ENCODE measurements around the gene GOLGB1. TPM values are rescaled to one million over a fixed set of nuclear protein-coding genes. Genes with fewer than 3 reads are reported as not detected.
A peak's percentile ranks its signal among the peaks of the same experiment; 100 is the strongest.
"Not testable (repeated sequence)": the region's sequence is repeated elsewhere in the genome, so short reads cannot be mapped to it uniquely, and the experiment has no call there.

GOLGB1 gene
- total RNA-seq, 2 donors from 2014 or later = 69.9 to 72.6 TPM

GRCh38 chr3:121748680-121749275 lies 763 bp downstream of the GOLGB1 start:
- DNase-seq (peak in 1 of 2 donors; percentile 77), ATAC-seq (peak; percentile 74)
- intact Hi-C loops (cut with DNase I, micrococcal nuclease) = no loop called here

DNA sequence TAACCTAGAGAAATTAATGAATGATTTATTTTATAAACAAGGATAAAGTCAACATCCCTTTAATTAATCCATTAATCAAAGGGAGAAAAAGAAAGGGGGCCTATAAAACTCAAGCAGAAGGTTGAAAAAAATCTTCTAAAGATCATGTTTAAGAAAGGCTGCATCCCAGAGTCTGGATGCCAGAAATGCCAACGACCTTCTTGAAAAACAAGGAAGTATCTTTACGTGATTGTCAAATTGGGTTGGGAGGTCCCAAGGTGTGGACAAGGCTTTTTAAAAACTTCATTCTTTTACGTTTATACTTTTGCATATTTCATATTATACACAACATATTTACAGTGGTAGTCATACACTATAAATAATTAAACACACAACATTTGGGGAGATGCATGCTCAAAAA lies 1.6 kb downstream of the GOLGB1 start:
- intact Hi-C loops (cut with DNase I, micrococcal nuclease) = no loop called here
- no peak for ATAC-seq

DNA sequence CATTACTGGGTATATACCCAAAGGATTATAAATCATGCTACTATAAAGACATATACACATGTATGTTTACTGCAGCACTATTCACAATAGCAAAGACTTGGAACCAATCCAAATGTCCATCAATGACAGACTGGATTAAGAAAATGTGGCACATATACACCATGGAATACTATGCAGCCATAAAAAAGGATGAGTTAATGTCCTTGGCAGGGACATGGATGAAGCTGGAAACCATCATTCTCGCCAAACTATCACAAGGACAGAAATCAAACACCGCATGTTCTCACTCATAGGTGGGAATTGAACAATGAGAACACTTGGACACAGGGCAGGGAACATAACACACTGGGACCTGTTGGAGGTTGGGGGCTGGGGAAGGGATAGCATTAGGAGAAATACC lies 6.4 kb downstream of the GOLGB1 start:
- DNase-seq; ATAC-seq; intact Hi-C loops (cut with DNase I, micrococcal nuclease): not testable (repeated sequence)

More for the DNA sequence above, 1.6 kb downstream of the GOLGB1 start:
- no peak for DNase-seq

DNA sequence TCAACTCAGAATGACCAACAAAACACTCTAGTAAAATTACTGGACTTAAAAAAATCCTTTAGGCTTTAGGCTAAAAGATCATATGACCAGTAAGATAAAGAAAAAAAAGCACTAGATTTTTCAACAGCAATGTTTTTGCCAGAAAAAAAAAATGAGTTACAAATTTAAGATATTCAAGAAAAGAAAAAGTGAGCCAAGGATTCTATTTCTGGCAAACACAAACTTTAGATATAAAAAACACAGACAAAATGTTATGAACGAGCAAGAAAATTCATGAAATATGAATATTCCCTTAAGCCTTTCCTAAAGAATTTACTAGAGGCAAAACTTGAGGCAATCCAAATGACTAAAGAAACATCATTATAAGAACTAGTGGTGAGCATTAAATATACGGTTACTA lies 8.6 kb downstream of the GOLGB1 start:
- intact Hi-C loops (cut with DNase I, micrococcal nuclease) = no loop called here
- DNase-seq (no peak), ATAC-seq (no peak)

DNA sequence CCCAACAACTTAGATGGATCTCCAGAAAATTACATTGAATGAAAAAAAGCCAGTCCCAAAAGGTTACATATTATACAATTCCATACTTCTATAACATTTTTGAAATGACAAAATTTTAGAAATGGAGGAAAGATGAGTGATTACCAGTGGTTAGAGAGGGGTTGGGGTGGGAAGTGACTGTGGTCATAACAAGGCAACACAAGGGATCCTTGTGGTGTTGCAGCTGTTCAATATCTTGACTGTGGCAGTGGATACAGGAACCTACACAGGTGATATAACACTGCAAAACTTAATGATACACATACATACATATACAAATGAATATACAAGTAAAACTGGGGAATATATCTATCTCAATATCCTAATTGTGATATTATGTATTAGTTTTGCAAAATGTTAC lies 9.6 kb downstream of the GOLGB1 start:
- intact Hi-C loops (cut with DNase I, micrococcal nuclease) = no loop called here
- ATAC-seq (no peak), DNase-seq (no peak)

- no peak for ATAC-seq
- DNase-seq = no peak
- intact Hi-C loops (cut with DNase I, micrococcal nuclease) = no loop called here
These were observed 11.9 kb downstream of the GOLGB1 start for GRCh38 chr3:121737644-121738043.

- DNase-seq (no peak), ATAC-seq (no peak)
- intact Hi-C loops (cut with DNase I, micrococcal nuclease) = no loop called here
These were observed 13.4 kb downstream of the GOLGB1 start for GRCh38 chr3:121736112-121736511.

GRCh38 chr3:121735047-121735696 lies 14.4 kb downstream of the GOLGB1 start:
- DNase-seq = no peak
- intact Hi-C loops (cut with DNase I, micrococcal nuclease) = no loop called here
- ATAC-seq = no peak

DNA sequence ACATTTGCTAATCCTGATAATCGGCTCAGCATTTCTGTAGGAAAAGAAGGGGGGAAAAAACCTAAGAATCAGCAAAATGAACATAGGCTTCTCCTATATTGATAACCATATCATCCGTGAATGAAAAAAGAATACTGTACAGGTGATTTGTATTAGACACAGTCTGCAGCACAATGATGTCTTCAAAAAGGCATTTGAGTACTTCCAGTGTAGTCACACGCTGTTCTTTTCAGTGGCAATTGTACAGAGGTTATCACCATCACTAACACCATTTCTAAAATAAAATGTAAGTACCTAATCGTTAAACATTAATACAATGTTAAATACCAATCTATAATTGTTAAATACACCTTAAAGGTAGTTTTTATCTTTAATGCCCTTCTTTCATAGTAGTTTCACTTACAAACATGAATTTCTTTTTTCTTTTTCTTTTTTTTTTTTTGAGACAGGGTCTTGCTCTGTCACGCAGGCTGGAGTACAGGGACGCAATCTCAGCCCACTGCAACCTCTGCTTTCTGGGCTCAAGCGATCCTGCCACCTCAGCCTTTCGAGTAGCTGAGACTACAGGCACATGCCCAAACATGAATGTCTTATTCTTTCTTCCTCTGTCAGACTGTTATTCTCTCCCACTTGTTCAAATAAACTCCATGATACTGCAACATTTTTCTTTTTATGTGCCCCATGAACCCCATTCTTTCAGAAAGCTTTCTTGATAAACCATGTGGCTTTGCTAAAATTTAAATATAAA lies 18.4 kb downstream of the GOLGB1 start:
- ATAC-seq = no peak
- intact Hi-C loops (cut with DNase I, micrococcal nuclease) = no loop called here
- no peak for DNase-seq

DNA sequence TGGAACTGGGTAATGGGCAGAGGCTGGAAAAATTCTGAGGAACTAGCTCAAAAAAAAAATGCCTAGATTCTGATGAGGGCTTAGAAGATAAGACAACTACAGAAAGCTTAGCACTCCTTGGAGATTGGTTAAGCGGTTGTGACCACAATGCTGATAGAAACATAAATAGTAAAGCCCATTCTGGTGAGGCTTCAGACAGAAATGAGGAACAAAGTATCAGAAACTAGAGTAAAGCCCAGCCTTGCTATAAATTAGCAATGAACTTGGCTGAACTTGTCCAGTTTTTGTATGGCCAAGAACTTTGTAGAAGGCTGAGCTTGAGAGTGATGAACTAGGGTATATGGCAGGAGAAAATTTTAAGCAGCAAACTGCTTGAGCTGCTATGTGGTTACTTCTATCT lies 25.4 kb downstream of the GOLGB1 start:
- ATAC-seq (no peak), DNase-seq (no peak)
- intact Hi-C loops (cut with DNase I, micrococcal nuclease) = no loop called here

GRCh38 chr3:121723485-121723884 lies 26.1 kb downstream of the GOLGB1 start:
- ATAC-seq = no peak
- intact Hi-C loops (cut with DNase I, micrococcal nuclease) = no loop called here
- DNase-seq = no peak

DNA sequence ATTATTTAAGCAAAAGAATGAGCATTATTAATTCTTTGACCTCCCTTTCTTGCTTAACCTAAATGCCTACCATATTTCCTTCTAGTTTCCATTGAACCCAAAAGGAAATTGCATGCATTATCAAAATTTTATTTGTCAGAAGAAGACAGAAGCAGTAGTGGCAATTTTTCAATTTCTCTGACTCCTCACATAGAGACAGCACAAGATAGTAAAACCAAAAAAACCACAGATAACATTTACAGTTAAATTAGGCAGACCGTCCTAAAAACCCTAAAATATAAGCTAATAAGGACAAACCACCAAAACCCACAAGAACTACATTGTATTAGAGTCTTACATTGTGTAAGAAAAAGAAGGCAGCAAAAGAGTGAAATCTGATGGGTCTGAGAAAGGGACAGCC lies 27.1 kb downstream of the GOLGB1 start:
- intact Hi-C loops (cut with DNase I, micrococcal nuclease) = no loop called here
- no peak for DNase-seq
- ATAC-seq = no peak

DNA sequence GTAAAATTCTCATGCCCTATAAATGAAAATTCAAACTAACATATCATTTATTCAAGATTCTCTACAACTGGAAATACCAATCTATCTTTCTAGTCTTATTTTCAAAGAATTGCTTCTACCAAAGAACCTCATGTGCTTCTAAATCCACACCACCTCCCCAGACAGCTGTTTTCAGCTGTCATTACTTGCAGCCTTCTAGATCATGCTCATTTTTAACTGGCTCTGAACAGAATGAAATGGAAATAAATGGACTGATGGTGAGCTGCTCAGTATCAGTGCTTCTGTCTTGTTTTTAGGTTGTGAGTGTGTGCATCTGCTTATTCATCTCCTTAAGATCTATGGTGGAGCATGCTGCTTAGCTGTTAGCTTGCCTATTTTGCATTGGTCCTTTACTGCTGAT lies 29.4 kb downstream of the GOLGB1 start:
- DNase-seq = no peak
- intact Hi-C loops (cut with DNase I, micrococcal nuclease) = no loop called here
- ATAC-seq = no peak

DNA sequence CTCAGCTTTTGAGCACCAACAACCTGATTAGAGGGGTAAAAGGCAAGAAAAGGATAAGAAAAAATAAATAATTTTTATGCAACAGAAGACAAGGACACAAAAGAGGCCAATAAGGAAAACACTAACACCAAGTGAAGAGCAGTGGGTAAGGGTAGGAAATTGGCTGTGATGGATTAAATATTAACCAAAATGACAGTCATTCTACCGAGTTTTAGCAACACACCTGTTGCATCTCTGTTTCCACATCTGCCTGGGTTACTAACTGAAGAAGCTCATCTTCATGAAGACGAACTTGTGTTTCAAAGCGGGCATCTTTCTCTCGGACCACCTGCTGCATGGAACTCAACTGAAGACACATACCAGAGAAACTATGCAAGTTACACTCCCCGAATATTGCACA lies 30.1 kb downstream of the GOLGB1 start:
- no peak for DNase-seq
- peak; percentile 85 for ATAC-seq
- intact Hi-C loops (cut with DNase I, micrococcal nuclease) = no loop called here

GRCh38 chr3:121718205-121718846 lies 31.2 kb downstream of the GOLGB1 start:
- ATAC-seq (no peak), DNase-seq (no peak)
- intact Hi-C loops (cut with DNase I, micrococcal nuclease) = no loop called here

- intact Hi-C loops (cut with DNase I, micrococcal nuclease) = no loop called here
These were observed 39.2 kb downstream of the GOLGB1 start for GRCh38 chr3:121710347-121710746.

DNA sequence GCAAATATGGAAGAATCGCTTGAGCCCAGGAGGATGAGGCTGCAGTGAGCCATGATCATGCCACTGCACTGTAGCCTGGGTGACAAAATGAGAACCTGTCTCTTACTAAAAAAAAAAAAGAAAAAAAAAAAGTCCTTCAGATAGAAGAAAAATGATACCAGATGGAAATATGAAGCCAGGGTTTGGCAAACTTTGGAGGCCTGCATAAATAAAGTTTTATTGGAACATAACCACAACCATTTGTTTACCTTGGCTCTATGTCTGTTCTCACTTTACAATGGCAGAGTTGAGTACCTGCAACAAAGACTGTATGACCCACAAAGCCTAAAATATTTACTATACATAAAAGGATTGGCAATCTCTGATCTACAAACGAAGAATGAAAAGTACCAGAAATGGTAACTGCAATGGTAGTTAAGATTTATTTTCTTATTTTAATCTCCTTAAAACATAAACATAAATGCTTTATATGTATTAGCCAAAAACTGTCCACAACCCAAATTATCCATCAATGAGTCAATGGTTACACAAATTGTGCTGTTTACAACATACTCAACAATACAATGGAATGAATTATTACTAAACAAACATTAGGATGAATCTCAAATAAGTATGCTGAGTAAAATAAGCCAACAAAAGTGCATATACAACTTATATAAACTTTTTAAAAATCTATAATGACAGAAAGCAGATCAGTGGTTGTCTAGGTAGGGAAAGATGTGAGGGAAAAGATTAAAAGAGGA lies 41.8 kb downstream of the GOLGB1 start:
- no peak for DNase-seq
- ATAC-seq = peak; percentile 66
- intact Hi-C loops (cut with DNase I, micrococcal nuclease) = no loop called here

More at GRCh38 chr3:121710347-121710746, 39.2 kb downstream of the GOLGB1 start:
- ATAC-seq (no peak), DNase-seq (no peak)

- ATAC-seq (no peak), DNase-seq (no peak)
- intact Hi-C loops (cut with DNase I, micrococcal nuclease) = no loop called here
These were observed 44.0 kb downstream of the GOLGB1 start for GRCh38 chr3:121705541-121705940.

DNA sequence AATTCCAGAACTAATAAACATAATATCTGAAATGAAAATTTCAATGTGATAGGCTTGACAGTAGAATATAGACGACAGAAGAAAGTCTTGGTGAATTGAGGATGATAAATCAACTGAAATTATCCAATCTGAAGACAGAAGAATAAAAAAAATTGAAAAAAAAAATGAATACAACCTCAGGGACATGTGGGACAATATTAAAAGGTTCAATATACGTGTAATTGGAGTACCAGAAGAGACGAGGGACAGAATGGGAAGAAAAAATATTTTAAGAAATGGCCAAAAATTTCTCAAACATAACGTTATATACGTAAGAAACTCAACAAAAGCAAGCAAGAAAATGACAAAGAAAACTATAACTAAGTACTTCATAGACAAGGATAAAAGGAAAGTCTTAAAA lies 45.6 kb downstream of the GOLGB1 start:
- intact Hi-C loops (cut with DNase I, micrococcal nuclease) = no loop called here
- no peak for DNase-seq
- no peak for ATAC-seq
